Fibroblast of skin of back (primary cell): ENCODE data around the gene CPT1B.

ENCODE experiments used
- DNase-seq: peaks from one replicate; pipeline ENCODE4 v3.0.0-alpha.2; 2013

CPT1B gene

GRCh38 chr22:50569041-50569459 is 9.2 kb downstream of the CPT1B start:
- no peak for DNase-seq

- DNase-seq, result no peak
These were observed 9.6 kb downstream of the CPT1B start for GRCh38 chr22:50568626-50569025.

- no peak for DNase-seq
These were observed 10.4 kb downstream of the CPT1B start for GRCh38 chr22:50567721-50568252.

- no peak for DNase-seq
These were observed 13.9 kb downstream of the CPT1B start for GRCh38 chr22:50564289-50564688.

GRCh38 chr22:50563413-50564160 is 14.6 kb downstream of the CPT1B start:
- DNase-seq, result no peak

- DNase-seq, result peak; percentile 90
These were observed 15.5 kb downstream of the CPT1B start, which contains the start of gene SYCE3 for GRCh38 chr22:50562523-50563412. SYCE3 (minus strand) TSS chr22:50562919; CDS start chr22:50556405, 6,514 bp downstream.

- no peak for DNase-seq
These were observed 16.5 kb downstream of the CPT1B start for GRCh38 chr22:50561401-50562358.

- DNase-seq, result no peak
These were observed 18.2 kb downstream of the CPT1B start for GRCh38 chr22:50560034-50560433.

- no peak for DNase-seq
These were observed 21.5 kb downstream of the CPT1B start for GRCh38 chr22:50556703-50557102.

- DNase-seq, result no peak
These were observed 24.9 kb downstream of the CPT1B start for GRCh38 chr22:50553310-50553709.

- no peak for DNase-seq
These were observed 27.0 kb downstream of the CPT1B start for GRCh38 chr22:50551160-50551752.

- DNase-seq, result no peak
These were observed 27.8 kb downstream of the CPT1B start for GRCh38 chr22:50550395-50550794.

GRCh38 chr22:50548921-50549790 is 29.1 kb downstream of the CPT1B start:
- no peak for DNase-seq

GRCh38 chr22:50548040-50548920 is 29.9 kb downstream of the CPT1B start:
- DNase-seq, result no peak

- no peak for DNase-seq
These were observed 30.8 kb downstream of the CPT1B start for GRCh38 chr22:50547263-50547985.

GRCh38 chr22:50546326-50547262 is 31.6 kb downstream of the CPT1B start:
- DNase-seq, result no peak

GRCh38 chr22:50545522-50546325 is 32.5 kb downstream of the CPT1B start, which contains the start of gene KLHDC7B:
KLHDC7B (plus strand) TSS chr22:50545899; CDS start chr22:50546244, 345 bp downstream.
- peak; percentile 40 for DNase-seq
